ENCODE measurements around the gene ZBTB46.

The ZBTB46 gene

DNA sequence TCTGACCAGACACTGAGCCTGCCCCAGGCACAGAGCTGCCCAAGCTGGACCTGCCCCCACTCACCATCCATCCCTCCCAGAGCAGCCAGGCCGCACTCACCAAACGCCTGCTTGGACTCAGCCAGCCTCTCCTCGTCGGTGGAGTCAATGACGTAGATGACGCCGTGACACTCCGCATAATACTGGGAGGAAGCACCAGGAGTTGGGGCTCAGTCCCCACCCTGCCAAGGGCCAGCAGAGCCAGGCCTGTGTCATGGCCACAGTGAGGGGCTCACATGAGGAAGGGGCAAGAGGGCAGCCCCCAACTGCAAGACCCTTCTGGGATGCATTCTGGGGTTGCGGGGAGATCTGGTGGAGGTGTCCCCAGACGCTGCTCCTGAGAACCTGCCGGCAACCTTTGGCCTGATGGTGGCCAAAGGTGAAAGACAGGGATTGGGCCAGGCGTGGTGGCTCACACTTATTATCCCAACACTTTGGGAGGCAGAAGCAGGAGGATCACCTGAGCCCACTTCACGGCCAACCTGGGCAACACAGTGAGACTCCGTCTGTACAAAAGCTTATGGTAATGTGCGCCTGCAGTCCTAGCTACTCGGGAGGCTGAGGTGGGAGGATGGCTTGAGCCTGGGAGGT, 128.9 kb downstream of the ZBTB46 start:
- no peak for DNase-seq

DNA sequence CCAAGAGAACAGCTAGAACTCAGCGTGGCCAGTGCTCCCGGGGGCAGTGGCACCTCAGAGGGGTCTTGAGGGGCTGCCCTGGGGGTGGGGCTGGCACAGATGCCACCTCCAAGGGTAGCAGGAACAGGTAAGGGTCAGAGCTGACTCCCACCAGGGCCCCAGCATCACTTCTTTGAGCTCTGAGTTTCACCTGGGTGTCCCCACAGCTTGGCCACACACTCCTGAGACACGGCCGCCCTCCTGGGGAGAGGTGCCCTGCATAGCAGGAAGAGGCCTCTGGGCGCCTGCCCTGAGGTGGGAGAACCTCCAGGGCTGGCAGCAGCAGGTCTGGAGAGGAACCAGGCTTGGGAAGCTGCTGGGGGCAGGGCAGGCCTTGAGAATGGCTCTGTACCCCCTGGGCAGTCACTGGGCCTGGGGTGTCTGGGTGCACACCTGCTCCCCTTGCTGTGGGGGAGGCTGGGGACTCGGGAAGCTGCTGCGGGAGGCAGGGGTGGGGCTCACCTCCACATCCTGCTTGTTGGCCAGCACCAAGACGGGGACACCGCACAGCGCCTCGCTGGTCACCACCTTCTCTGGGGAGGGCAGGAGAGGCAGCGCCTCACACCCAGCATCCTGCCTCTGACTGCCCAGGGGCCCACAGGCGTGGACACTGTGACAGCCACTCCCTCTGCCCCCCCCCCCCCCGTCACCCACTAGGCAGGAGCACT, 129.6 kb downstream of the ZBTB46 start:
- no peak for DNase-seq

DNA sequence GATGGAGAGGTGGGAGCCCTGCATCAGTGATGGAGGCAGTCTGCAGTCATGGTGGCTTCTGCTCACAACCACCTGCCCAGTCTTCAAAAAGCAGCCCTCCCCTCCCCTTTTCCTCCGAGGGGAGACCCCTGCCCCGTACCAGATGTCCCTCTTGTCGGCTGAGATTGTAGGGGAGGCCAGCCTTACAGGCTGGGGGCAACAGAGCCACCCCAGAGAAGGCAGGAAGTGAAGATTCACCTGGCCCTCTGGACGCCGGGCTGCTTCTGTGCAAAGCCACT, 130.1 kb downstream of the ZBTB46 start:
- no peak for DNase-seq

DNA sequence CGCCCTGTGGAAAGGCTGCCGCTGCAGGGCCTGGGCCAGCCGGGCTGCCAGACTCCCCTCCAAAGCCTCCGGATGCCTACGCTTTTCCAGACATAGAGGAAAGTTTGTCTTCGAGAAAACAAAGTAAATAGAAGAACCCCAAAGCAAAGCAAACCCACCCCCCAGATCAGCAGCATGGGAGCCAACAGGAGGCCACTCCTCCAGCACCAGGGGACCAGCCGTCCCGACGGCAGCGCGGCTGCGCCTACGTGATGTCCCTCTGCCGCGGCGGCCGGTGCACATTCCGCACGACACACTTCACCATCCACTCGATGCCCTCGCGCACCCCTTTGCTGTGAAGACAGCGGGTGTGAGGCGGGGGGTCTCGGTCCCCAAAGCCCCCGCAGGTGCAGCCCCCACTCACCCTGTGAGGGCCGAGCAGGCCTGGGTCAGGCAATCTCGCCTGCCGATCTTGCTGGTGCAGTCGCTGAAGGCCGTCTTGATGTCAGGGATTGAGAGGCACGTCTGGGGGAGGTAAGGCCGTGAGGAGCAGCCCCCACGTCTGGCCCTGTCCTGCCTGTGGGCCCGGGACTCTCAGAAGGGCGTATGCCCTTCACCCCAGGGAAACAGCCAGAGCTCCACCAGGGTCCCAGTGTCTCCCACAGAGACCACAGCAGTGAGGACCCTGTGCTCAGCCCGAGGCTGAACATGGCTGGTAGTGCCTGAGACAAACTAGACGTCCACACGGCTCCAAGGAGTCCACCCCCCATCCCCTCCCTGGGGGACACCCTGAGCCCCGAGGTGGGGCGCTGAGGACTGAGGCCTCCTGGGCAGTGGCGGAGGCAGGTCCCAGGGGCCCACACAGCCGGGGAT, 130.6 kb downstream of the ZBTB46 start:
- peak; percentile 10 for DNase-seq

DNA sequence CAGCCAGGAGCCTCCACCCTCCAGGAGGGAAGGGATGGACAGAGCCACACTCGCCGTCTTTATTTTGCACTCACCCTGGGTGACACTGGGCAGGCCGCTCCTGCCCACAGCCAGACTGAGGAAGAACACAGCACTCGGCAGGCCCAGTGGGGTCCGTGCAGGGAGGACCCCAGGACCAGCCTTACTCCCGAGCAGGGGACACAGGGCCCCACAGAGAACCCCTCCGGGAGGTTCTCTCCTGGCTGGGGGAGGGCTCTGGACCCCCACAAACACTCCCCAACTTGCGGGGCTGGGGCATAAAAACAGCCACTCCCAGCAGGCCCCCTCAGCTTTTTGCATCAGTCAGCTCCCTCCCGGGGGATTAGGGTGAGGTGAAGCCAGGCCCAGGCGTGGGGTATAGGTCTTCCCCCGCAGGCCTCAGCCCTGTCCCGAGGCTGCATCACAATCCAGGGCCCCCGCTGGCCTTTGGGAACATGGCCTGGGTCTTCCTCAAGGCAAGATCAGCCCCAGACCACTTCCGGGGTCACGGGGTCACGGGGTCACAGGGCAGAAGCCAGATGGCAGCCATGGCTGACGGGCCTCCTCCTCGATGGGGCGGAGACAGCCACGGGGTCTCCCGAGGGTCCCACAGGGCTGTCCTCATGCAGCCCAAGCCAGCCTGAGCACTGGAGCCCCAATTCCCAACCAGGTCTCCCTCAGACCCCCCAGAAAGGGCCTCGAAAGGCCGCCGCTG, 131.4 kb downstream of the ZBTB46 start:
- DNase-seq: peak; percentile 10

DNA sequence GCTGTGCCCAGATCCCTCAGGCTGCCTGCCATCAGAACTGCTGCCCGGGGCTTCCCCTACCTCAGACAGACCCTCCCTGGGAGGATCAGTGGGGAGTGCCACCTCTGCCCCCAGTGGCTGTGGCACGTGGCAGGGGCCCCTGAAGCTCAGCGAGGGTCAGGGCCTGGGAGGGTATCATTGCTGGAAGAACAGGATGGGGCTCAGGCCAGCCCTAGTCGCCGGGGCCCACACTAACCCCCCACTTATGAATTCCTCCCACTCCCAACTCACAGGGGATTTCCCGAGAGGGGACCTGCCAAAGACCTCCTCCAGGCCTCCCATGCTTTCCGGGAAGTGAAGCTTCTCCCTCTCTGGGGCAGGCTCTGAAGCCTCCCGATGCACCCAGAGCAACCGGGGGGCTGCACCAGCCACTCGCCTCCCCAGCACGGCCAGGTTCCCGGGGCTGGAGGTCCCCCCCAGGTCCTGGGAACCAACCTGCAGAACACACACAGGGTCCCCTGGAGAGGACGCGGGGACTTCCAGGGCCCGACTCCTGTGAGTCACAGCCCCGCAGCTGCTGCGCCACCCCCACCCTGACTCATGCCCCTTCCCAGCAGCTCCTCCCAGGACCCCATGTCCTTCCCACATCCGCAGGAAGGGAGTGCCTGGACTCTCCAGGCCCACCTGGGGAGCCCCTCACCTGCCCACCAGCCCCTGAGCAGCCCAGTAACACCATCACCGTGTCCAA, 132.2 kb downstream of the ZBTB46 start:
- peak; percentile 47 for DNase-seq

DNA sequence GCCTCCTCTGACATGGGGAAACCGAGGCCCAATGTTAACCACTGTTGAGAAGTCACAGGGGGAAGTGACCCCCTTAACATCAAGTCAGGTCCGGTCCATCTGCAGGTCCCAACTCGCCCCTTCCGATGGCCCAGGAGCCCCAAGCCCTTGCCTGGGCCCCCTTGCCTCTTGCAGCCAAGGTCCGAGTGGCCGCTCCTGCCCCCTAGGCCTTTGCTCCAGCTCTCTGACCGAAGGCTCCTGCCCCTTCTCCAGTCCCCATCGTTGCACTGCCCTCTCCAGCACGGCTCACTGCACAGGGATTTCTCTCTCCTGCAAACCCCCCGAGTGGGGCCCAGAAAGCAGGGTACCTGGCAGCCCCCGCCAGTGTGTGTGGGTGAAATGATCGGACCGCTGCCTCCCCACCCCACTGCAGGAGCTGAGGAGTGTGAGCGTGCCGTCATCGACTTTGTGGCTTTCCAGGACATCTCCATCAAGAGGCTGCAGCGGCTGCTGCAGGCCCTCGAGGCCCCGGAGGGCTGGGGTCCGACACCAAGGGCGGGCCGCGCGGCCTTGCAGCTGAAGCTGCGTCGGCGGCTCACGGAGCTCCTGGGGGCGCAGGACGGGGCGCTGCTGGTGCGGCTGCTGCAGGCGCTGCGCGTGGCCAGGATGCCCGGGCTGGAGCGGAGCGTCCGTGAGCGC, 133.1 kb downstream of the ZBTB46 start:
- no peak for DNase-seq

DNA sequence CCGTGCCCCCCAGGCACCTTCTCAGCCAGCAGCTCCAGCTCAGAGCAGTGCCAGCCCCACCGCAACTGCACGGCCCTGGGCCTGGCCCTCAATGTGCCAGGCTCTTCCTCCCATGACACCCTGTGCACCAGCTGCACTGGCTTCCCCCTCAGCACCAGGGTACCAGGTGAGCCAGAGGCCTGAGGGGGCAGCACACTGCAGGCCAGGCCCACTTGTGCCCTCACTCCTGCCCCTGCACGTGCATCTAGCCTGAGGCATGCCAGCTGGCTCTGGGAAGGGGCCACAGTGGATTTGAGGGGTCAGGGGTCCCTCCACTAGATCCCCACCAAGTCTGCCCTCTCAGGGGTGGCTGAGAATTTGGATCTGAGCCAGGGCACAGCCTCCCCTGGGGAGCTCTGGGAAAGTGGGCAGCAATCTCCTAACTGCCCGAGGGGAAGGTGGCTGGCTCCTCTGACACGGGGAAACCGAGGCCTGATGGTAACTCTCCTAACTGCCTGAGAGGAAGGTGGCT, 133.7 kb downstream of the ZBTB46 start:
- peak; percentile 14 for DNase-seq

DNA sequence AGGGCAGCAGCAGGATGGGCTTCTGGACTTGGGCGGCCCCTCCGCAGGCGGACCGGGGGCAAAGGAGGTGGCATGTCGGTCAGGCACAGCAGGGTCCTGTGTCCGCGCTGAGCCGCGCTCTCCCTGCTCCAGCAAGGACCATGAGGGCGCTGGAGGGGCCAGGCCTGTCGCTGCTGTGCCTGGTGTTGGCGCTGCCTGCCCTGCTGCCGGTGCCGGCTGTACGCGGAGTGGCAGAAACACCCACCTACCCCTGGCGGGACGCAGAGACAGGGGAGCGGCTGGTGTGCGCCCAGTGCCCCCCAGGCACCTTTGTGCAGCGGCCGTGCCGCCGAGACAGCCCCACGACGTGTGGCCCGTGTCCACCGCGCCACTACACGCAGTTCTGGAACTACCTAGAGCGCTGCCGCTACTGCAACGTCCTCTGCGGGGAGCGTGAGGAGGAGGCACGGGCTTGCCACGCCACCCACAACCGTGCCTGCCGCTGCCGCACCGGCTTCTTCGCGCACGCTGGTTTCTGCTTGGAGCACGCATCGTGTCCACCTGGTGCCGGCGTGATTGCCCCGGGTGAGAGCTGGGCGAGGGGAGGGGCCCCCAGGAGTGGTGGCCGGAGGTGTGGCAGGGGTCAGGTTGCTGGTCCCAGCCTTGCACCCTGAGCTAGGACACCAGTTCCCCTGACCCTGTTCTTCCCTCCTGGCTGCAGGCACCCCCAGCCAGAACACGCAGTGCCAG, 134.3 kb downstream of the ZBTB46 start, which contains the start of gene TNFRSF6B:
TSS of gene TNFRSF6B (plus strand) at position 25 of the 729 bp plus-strand sequence. CDS start at position 141, 116 bp downstream.
- peak; percentile 44 for DNase-seq

DNA sequence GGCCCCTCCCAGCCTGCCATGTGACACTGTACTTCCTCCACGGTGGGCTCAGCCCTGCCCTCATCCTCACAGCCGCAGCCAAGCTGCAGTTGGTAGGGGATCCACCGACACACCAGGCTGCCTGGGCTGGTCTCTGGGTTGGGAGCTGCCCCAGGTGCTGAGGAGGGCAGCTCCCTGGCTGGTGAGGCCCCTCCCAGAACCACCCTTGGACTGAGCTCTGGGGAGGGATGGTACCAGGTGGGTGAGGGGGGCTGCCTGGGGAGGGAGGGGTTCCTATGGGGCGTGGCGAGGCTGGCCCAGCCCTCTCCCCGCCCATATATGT, 134.8 kb downstream of the ZBTB46 start:
- DNase-seq: peak; percentile 35

DNA sequence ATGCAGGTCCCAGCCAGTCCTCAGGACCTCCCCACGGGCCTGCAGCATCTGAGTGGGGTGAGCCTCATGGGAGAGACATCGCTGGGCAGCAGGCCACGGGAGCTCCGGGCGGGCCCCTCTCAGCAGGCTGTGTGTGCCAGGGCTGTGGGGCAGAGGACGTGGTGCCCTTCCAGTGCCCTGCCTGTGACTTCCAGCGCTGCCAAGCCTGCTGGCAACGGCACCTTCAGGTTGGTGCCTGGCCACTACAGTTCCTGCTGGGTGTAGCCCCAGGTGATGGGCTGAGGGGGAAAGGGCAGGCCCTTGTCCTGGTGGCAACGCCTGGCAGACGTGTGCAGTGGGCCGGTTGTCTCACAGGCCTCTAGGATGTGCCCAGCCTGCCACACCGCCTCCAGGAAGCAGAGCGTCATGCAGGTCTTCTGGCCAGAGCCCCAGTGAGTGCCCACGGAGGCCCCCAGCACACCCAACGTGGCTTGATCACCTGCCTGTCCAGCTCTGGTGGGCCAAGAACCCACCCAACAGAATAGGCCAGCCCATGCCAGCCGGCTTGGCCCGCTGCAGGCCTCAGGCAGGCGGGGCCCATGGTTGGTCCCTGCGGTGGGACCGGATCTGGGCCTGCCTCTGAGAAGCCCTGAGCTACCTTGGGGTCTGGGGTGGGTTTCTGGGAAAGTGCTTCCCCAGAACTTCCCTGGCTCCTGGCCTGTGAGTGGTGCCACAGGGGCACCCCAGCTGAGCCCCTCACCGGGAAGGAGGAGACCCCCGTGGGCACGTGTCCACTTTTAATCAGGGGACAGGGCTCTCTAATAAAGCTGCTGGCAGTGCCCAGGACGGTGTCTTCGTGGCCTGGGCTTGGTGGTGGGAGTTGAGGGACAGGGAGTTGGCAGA, 135.4 kb downstream of the ZBTB46 start:
- DNase-seq: peak; percentile 13

DNA sequence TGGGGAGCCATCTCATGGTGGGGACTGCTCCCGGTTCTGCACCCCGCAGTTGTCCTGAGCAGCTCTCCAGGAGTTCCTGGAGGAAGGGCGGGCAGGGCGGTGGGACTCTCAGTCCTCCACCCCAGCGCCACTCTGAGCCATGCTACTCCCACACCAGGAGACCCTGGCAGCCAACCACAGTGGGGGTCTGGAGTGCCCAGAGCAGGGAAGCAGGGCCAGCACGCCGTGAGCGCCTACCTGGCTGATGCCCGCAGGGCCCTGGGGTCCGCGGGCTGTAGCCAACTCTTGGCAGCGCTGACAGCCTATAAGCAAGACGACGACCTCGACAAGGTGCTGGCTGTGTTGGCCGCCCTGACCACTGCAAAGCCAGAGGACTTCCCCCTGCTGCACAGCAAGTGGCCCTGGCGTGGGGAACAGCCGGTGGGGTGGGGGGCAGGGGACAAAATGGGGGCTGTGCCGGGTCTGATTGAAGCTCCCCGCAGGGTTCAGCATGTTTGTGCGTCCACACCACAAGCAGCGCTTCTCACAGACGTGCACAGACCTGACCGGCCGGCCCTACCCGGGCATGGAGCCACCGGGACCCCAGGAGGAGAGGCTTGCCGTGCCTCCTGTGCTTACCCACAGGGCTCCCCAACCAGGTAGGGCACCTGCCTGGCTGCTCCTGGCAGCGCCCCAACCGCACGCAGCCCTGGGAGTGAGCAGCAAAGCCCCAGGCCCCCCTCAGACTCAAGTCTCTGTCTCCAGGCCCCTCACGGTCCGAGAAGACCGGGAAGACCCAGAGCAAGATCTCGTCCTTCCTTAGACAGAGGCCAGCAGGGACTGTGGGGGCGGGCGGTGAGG, 136.3 kb downstream of the ZBTB46 start:
- DNase-seq: no peak

DNA sequence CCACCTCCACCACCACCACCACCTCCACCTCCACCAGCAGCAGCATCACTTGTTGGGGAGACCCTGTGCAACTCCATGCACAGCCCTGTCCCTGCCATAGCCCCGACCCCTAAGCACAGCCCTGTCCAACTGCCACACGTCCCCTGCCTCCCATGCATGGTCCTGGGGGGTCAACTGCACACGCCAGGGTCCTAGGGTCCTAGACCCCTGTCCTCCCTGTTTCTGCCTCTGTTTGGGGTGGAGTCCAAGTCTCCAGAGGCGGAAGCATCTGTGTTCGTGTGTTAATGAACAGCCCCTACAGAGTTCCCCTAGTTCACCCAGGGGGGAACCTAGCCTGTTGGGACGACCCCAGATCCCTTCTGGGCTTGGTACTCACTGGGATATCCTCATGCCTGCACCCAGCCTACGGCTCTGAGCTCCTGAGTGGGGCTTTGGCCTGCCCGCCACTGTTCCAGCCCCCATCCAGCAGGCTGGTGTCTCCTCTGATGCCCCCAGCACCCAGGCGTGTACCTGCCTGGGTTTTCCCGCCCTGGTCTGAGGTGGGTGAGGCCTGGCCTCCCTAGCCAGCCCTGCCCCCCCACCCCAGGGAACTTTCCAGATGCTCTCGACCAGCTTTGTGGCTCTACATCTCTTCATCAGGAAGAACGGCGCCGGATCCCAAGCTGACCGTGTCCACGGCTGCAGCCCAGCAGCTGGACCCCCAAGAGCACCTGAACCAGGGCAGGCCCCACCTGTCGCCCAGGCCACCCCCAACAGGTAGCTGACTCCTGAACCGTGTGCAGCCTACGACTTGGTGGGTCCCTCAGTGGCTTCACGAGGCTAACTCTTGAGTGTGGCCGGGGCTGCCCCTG, 137.1 kb downstream of the ZBTB46 start:
- no peak for DNase-seq

Data from activated naive CD4-positive, alpha-beta T cell treated with anti-CD3 and anti-CD28 coated beads, Interleukin-2, amount 50 U/mL, for 16 hours (primary cell).